Activated CD4-positive, alpha-beta T cell treated with anti-CD3 and anti-CD28 coated beads for 24 hours (primary cell): Measurements from ENCODE around the gene PDE8A.

Source experiments
- DNase-seq, 2 donors: peaks; one replicate each; pipeline ENCODE4 v3.0.0-alpha.2; 2020; ENCODE audit warnings: low read depth in 2 of 2

PDE8A gene

DNA sequence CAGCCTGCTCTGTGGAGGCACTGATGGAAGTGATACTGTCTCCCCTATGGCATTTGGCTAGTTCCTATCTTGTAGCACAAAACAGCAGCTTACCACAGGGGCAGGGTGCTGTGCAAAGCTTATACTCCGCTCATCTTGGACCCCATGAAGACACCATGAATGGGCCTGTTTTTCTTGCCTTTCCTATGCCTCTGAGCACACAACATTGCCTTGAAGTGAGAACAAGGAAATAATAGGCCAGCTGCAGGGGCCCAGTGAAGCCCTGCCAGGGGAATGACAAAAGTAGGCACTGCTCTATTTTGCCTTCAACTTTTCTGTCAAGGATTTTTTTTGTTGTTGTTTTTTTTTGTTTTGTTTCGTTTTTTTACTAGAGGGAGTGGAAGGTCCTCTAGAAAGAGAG, 110.3 kb downstream of the PDE8A start:
- DNase-seq: no peak

- no peak for DNase-seq
These were observed 113.0 kb downstream of the PDE8A start for GRCh38 chr15:85094685-85095084.

DNA sequence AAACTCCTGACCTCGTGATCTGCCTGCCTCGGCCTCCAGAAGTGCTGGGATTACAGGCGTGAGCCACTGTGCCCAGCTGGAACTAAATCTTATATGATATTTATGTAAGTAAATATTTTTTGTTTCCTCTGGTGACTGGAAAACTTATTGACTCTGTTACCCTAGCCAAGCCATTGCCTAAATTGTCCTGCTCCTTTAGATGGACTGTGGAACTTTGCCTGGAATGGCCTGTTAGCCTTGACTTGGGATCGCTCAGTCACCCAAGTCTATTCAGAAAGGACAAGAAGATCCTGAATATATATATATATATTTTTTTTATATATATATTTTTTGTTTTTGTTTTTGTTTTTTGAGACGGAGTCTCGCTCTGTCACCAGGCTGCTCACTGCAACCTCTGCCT, 113.9 kb downstream of the PDE8A start:
- no peak for DNase-seq

GRCh38 chr15:85097250-85097649, 115.6 kb downstream of the PDE8A start:
- no peak for DNase-seq

DNA sequence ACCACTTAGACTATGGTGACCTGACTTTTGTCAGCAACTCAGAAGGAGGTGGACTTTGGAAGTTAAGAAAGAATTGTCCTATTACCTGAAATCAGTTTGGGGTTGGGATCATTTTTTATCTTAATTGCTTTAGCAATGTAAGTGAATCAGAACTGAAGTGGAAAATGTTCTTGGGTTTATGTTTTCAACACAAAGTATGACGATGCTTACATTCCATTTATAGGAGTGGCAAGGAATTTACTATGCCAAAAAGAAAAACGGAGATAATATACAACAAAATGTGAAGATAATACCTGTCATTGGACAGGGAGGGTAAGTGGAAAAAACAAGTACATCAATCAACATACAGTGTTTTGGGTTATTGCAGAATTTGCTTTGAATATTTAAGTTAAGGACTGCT, 116.1 kb downstream of the PDE8A start:
- DNase-seq: no peak

- no peak for DNase-seq
These were observed 117.6 kb downstream of the PDE8A start for GRCh38 chr15:85099195-85099803.

DNA sequence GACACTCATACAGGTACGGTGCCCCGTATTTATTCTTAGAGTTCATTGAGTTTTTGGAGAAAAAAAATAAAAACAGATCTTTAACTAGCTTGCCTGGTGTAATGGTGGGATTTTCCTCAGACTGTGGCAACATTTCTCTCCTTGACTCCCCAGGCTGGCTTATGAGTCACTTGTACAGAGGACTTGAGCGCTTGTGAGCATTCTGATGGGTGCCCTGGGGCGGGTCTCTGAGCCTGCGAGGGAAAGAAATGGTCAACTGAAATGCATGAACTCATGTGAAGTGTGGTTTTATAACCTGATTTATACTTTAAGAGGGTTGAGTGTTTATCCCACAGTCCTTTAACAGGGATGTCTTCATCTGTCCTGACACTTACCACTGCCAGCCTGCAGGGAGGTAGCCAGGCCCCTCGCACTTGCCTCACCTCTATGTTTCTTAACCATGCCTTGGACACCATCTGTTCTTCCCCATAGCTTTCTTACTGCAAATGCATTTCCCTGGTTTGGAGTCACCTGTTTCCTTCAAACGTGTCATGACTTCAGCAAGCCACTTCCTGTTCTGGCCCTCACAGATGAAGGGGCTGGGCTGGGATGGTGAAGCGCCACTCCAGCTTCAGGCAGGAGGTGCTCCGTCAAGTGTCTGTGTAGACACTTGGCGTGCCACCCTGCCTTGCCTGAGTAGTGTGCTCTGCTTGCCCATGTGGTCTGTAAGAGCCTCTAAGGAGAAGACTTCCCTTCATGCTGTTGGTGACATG, 118.7 kb downstream of the PDE8A start:
- DNase-seq: no peak

DNA sequence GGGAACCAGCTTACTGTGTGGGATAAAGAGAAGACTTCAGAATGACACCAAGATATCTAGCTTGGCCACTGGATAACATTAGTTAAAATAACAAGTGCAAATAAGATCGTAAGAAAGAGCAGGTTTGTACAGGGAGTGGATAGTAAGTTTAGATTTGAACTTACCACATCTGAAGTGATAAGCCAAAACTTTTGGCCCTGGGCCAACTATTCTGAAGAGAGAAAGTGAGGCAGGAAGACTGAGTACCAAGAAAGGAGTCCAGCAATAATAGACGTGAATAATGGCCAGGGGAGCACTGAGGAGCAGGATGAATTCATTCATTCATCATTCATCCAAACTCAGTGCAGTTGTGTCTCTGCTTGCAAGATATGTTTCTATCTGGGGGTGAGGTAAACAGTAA, 122.9 kb downstream of the PDE8A start:
- no peak for DNase-seq

- DNase-seq: no peak
These were observed 126.5 kb downstream of the PDE8A start for GRCh38 chr15:85108136-85108535.

GRCh38 chr15:85109333-85109732, 127.7 kb downstream of the PDE8A start:
- DNase-seq: no peak

- no peak for DNase-seq
These were observed 131.3 kb downstream of the PDE8A start for GRCh38 chr15:85112997-85113396.

- DNase-seq: no peak
These were observed 133.2 kb downstream of the PDE8A start for GRCh38 chr15:85114886-85115285.

DNA sequence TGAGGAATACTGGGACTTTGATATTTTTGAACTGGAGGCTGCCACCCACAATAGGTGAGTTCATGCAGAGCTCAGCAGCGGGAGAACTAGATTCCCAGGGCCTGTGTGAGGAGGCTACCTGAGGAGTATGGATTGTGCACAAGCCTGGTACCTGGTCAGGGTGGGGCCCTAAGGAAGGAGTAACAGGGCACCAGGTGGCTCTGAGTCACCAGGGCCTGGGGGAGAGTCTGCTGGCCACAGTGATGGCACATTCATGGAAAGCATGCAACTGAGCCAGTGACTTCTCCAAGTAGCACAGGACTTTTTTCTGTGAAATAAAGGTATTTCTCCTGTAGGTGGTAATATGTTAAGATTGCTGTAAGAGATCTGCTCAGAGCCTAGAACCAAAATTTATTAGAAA, 134.4 kb downstream of the PDE8A start:
- no peak for DNase-seq

- no peak for DNase-seq
These were observed 134.8 kb downstream of the PDE8A start for GRCh38 chr15:85116494-85116893.

GRCh38 chr15:85116925-85117646, 135.4 kb downstream of the PDE8A start:
- DNase-seq: no peak

GRCh38 chr15:85118173-85118572, 136.5 kb downstream of the PDE8A start:
- no peak for DNase-seq

DNA sequence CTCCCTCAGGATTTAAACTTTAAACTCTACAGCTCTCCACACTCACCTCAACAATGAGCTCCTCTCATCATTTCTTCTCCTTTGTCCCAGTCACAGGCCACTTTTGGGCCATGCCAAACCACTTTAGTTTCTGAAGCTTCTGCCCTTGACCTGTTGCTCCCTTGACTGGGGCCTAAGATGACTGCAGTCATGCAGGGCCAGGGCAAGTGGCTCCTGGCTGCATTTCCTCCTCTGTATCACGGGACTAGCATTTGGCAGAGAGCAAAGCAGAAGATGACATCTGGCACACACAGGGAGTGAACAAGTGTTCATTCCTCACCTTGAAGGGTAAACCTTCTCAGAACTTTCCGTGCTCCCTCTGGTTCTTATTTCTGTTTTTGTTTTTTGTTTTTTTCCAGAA, 136.9 kb downstream of the PDE8A start:
- DNase-seq: no peak

GRCh38 chr15:85120351-85121113, 138.9 kb downstream of the PDE8A start:
- DNase-seq: no peak

DNA sequence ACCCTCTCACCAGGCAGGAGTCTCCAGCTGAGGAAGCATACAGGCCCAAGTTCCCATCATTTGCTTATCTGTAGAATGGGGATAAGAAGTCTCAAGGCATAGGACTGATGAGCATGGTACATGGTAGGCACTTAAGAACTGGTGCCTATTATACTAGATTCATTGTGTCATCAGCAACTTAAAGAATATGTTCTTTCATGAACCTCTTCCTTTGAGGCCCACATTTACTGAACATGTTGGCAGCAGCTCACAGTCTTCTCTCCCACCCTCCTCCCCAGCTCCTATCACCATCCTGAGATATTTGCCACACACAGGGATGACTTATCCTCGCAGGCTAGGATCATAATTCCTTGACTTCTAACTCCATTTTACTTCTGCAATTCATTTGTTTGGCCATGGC, 142.5 kb downstream of the PDE8A start:
- DNase-seq: no peak

DNA sequence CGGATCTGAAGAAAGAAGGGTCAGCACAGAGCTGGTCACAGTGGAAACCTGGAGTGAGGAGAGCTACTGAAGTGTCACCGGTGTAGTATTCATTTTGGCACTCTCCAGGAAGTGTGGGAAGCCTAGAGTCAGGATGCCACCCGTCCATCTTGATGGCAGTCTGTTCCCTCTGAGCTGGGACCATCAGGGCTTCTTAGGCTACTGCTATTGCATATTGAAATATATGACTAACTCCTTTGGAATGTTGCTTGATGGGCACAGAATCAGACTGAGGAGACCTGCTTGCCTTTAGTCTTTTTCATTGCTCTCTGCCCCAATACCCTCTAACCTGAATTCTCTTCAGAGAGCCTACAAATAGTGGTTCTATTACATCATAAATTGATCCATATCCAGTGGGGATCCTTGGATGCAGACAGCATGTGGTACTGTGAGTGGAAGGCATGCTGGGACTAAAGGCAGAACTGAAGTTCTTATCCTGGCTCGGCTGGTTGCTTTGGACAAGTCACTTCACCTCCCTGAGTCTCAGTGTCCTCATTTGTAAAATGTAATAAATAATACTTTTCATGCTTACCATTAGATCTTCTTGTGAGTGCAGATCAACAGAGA, 143.5 kb downstream of the PDE8A start:
- no peak for DNase-seq

- no peak for DNase-seq
These were observed 147.0 kb downstream of the PDE8A start for GRCh38 chr15:85128621-85129020.

DNA sequence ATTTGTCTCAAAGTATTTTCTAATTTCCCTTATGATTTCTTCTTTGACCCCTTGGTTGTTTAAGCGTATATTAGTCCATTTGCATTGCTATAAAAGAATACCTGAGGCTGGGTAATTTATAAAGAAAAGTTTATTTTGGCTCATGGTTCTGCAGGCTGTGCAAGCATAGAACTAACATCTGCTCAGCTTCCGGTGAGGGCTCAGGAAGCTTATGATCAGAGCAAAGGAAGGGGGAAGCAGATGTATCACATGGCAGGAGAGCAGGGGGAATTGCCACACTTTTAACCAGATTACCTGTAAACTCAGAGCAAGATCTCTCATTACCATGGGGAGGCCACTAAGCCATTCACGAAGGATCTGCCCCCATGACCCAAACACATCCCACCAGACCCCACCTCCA, 148.2 kb downstream of the PDE8A start:
- no peak for DNase-seq
